Panc1 (cell line): ENCODE measurements around the gene SERINC4.

ENCODE experiments used
- POLR2AphosphoS5 ChIP-seq: IDR thresholded peaks from 2 replicates; pipeline ENCODE4 v1.6.1; 2012; ENCODE audit warnings: mild to moderate bottlenecking, low read depth, low read length, moderate library complexity
- TF ChIP-seq, protein P1 (sequence below): fragments of 450-650 bp; IDR thresholded peaks from 2 replicates; pipeline ENCODE4 v1.5.1; 2017; ENCODE audit warnings: mild to moderate bottlenecking

DNA sequence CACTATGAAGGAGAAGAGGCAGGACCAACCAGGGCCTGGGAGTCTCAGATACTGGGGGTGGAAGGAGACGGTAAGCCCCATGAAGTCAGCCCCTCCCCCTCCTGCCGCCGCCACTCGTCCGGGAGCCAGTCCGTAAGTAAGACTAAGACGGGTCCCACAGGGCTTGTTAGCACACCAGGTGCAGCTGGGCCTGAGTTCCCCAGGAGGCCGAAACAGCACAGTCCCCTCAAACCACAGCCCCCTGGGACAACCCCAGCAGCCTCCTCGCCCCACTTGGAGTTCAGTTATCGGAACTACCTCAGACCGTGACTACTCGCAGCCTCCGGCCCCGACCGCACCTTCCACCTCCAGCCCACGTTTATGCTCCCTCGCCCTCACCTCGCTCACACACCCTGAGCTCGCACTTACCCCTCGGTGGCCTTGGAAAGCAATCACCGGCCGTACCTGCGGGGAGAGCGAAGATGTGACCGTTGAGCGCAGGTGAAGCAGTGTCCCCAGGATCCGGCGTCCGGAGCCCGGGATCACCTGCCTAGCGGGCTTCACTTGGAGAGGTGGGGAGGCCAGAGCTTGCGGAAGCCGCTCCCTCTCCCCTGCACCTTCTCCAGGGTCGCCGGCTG, 23.8 kb downstream of the SERINC4 start:
- TF ChIP-seq, protein P1, sequence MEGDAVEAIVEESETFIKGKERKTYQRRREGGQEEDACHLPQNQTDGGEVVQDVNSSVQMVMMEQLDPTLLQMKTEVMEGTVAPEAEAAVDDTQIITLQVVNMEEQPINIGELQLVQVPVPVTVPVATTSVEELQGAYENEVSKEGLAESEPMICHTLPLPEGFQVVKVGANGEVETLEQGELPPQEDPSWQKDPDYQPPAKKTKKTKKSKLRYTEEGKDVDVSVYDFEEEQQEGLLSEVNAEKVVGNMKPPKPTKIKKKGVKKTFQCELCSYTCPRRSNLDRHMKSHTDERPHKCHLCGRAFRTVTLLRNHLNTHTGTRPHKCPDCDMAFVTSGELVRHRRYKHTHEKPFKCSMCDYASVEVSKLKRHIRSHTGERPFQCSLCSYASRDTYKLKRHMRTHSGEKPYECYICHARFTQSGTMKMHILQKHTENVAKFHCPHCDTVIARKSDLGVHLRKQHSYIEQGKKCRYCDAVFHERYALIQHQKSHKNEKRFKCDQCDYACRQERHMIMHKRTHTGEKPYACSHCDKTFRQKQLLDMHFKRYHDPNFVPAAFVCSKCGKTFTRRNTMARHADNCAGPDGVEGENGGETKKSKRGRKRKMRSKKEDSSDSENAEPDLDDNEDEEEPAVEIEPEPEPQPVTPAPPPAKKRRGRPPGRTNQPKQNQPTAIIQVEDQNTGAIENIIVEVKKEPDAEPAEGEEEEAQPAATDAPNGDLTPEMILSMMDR, result no peak
- no peak for TF ChIP-seq POLR2AphosphoS5
